HCT116 (cell line): ENCODE measurements around the gene SIRT6. TPM values are rescaled to one million over a fixed set of nuclear protein-coding genes. Genes with fewer than 3 reads are reported as not detected.

Experiments
- ATAC-seq: fragments of 200-7000 bp; cut with Tn5 transposase; 2 replicates; pipeline ENCODE4 v1.9.1; 2020; ENCODE audit warnings: mild to moderate bottlenecking, moderate library complexity
- BruUV-seq: library from RNA; stranded (reverse); fragments of 400-500 nt; replicated peaks from 2 replicates; lab custom pipeline; 2021; lab: Mats Ljungman, UMichigan
- CTCF ChIA-PET: fragments of 300-600 bp; sonication (Branson Sonifier 250); formaldehyde crosslinking; loops from one replicate; lab custom pipeline; 2021; ENCODE audit warnings: antibody characterized with exemption; lab: Charles Lee
- POLR2A ChIA-PET: fragments of 300-600, 350-600 bp; sonication (Branson Sonifier 250); formaldehyde crosslinking; loops from one replicate; lab custom pipeline; 2021; ENCODE audit warnings: antibody characterized with exemption; lab: Charles Lee
- RAD21 ChIA-PET, 2 experiments: fragments of 300-600 bp; sonication (Branson Sonifier 250); formaldehyde crosslinking; loops; one replicate each; lab custom pipeline; 2023; ENCODE audit warnings: low total read pairs in 2 of 2; ENCODE audit not compliant: uncharacterized antibody in 2 of 2, unreplicated experiment in 2 of 2, low non-redundant PET in 1 of 2; lab: Charles Lee
- DNase-seq: peaks from one replicate; pipeline ENCODE4 v3.0.0-alpha.2; 2010; ENCODE audit warnings: low read depth, low spot score
- H2AFZ ChIP-seq: fragments of 200-600 bp; shearing (Covaris generic), sonication (generic); 2 replicates; pipeline ENCODE4 v1.6.1; 2017; ENCODE audit warnings: low read depth, mixed run types, mixed read lengths, antibody characterized with exemption, low read length; ENCODE audit not compliant: poor library complexity, severe bottlenecking
- H3K27ac ChIP-seq: 2 replicates; pipeline ENCODE4 v1.5.1; 2012; ENCODE audit warnings: low read depth, low read length
- H3K27me3 ChIP-seq: fragments of 200-600 bp; sonication (generic); 2 replicates; pipeline ENCODE4 v1.6.1; 2016; ENCODE audit warnings: mixed run types, low read length, mixed read lengths; ENCODE audit not compliant: insufficient read depth
- H3K36me3 ChIP-seq, 2 experiments: fragments of 200-500 bp in 1 of 2; fragments of 200-600 bp in 1 of 2; sonication (Bioruptor generic) in 1 of 2; sonication (generic) in 1 of 2; 2 replicates each; pipeline versions ENCODE4 v1.5.1 to v1.6.1; 2014 to 2016; ENCODE audit warnings: low read length in 2 of 2, inconsistent platforms in 1 of 2, mixed read lengths in 1 of 2, mixed run types in 1 of 2; ENCODE audit not compliant: insufficient read depth in 2 of 2, control insufficient read depth in 1 of 2
- H3K4me1 ChIP-seq, 2 experiments: fragments of 200-600 bp in 1 of 2; sonication (generic) in 1 of 2; 2 replicates each; pipeline versions ENCODE4 v1.5.1 to v1.6.1; 2012 to 2017; ENCODE audit warnings: low read length in 2 of 2, inconsistent platforms in 1 of 2, mild to moderate bottlenecking in 1 of 2, mixed read lengths in 1 of 2, mixed run types in 1 of 2, moderate library complexity in 1 of 2; ENCODE audit not compliant: insufficient read depth in 2 of 2, control insufficient read depth in 1 of 2
- H3K4me2 ChIP-seq: fragments of 200-600 bp; sonication (generic); 2 replicates; pipeline ENCODE4 v1.6.1; 2017; ENCODE audit warnings: mixed run types, low read length, mixed read lengths
- H3K4me3 ChIP-seq, 2 experiments: fragments of 200-600 bp in 1 of 2; sonication (generic) in 1 of 2; replicated peaks in 1 of 2; 2 replicates each; pipeline ENCODE4 v1.5.1; 2011 to 2016; ENCODE audit warnings: low read length in 2 of 2, control low read depth in 1 of 2, low read depth in 1 of 2, mild to moderate bottlenecking in 1 of 2, mixed read lengths in 1 of 2, mixed run types in 1 of 2
- H3K79me2 ChIP-seq: fragments of 200-600 bp; sonication (generic); 2 replicates; pipeline ENCODE4 v1.6.1; 2017; ENCODE audit warnings: mild to moderate bottlenecking, mixed run types, low read length, moderate library complexity, mixed read lengths; ENCODE audit not compliant: insufficient read depth
- H3K9ac ChIP-seq: fragments of 200-600 bp; sonication (generic); 2 replicates; pipeline ENCODE4 v1.6.1; 2016; ENCODE audit warnings: low read length, mixed read lengths
- H3K9me2 ChIP-seq: fragments of 200-600 bp; sonication (generic), shearing (Covaris generic); 2 replicates; pipeline ENCODE4 v1.6.1; 2017; ENCODE audit warnings: mixed run types, mild to moderate bottlenecking, moderate library complexity; ENCODE audit not compliant: insufficient read depth
- H3K9me3 ChIP-seq, 2 experiments: fragments of 200-500 bp in 1 of 2; fragments of 200-600 bp in 1 of 2; sonication (Bioruptor generic) in 1 of 2; sonication (generic) in 1 of 2; 2 replicates each; pipeline ENCODE4 v1.6.1; 2014 to 2017; ENCODE audit warnings: low read length in 2 of 2, mixed read lengths in 2 of 2, inconsistent platforms in 1 of 2, low read depth in 1 of 2, mild to moderate bottlenecking in 1 of 2, mixed run types in 1 of 2, moderate library complexity in 1 of 2; ENCODE audit not compliant: control insufficient read depth in 1 of 2, insufficient read depth in 1 of 2
- H4K20me1 ChIP-seq: fragments of 200-600 bp; sonication (generic), shearing (Covaris generic); 2 replicates; pipeline ENCODE4 v1.6.1; 2017; ENCODE audit warnings: mixed run types, mild to moderate bottlenecking, moderate library complexity; ENCODE audit not compliant: insufficient read depth
- ATF3 ChIP-seq: IDR thresholded peaks from 2 replicates; pipeline ENCODE4 v1.6.1; 2012
- CBX3 ChIP-seq: IDR thresholded peaks from 2 replicates; pipeline ENCODE4 v1.6.1; 2012; ENCODE audit warnings: low read depth
- EGR1 ChIP-seq: IDR thresholded peaks from 2 replicates; pipeline ENCODE4 v1.6.1; 2012; ENCODE audit warnings: low read depth
- FOSL1 ChIP-seq: IDR thresholded peaks from 2 replicates; pipeline ENCODE4 v1.6.1; 2012; ENCODE audit warnings: low read depth
- JUND ChIP-seq: IDR thresholded peaks from 2 replicates; pipeline ENCODE4 v1.6.1; 2012
- POLR2AphosphoS5 ChIP-seq: IDR thresholded peaks from 2 replicates; pipeline ENCODE4 v1.6.1; 2011; ENCODE audit warnings: mild to moderate bottlenecking, low read depth, low read length, moderate library complexity
- RAD21 ChIP-seq: IDR thresholded peaks from 2 replicates; pipeline ENCODE4 v1.6.1; 2012; ENCODE audit warnings: low read depth, mild to moderate bottlenecking
- REST ChIP-seq: IDR thresholded peaks from 2 replicates; pipeline ENCODE4 v1.6.1; 2012; ENCODE audit warnings: low read depth
- SIN3A ChIP-seq: IDR thresholded peaks from 2 replicates; pipeline ENCODE4 v1.6.1; 2012; ENCODE audit warnings: low read depth
- TCF7L2 ChIP-seq: IDR thresholded peaks from 2 replicates; pipeline ENCODE4 v1.7.0; 2011; ENCODE audit warnings: borderline replicate concordance, inconsistent platforms; ENCODE audit not compliant: insufficient read depth, insufficient read length; ENCODE audit errors: extremely low read depth
- YY1 ChIP-seq: IDR thresholded peaks from 2 replicates; pipeline ENCODE4 v1.6.1; 2011; ENCODE audit warnings: low read length, low read depth, moderate library complexity, mild to moderate bottlenecking; ENCODE audit not compliant: insufficient replicate concordance; ENCODE audit errors: extremely low read depth
- ZBTB33 ChIP-seq: IDR thresholded peaks from 2 replicates; pipeline ENCODE4 v1.6.1; 2011; ENCODE audit warnings: mild to moderate bottlenecking, low read length, moderate library complexity; ENCODE audit not compliant: insufficient replicate concordance; ENCODE audit errors: extremely low read depth
- ZFX ChIP-seq: fragments of 450-650 bp; IDR thresholded peaks from 2 replicates; pipeline ENCODE4 v1.6.1; 2017
- ZNF274 ChIP-seq: fragments of 200-500 bp; sonication (Bioruptor generic); IDR thresholded peaks from 2 replicates; pipeline ENCODE4 v1.6.1; 2014; ENCODE audit warnings: mild to moderate bottlenecking, low read depth, low read length, inconsistent platforms
- intact Hi-C: fragments of 100-400 bp; cut with micrococcal nuclease; formaldehyde crosslinking; loops from 2 replicates; pipeline ENCODE4 v1.10.0; 2022
- total RNA-seq: library from RNA; stranded (reverse); gene quantifications from one replicate; pipeline ENCODE4 v1.2.1, GENCODE V29; 2021; ENCODE audit not compliant: unreplicated experiment
- TF ChIP-seq, protein P1 (sequence below): IDR thresholded peaks from 2 replicates; pipeline ENCODE4 v1.6.1; 2012

The SIRT6 gene
- total RNA-seq, 1 experiment from 2014 or later, result 36.3 TPM

DNA sequence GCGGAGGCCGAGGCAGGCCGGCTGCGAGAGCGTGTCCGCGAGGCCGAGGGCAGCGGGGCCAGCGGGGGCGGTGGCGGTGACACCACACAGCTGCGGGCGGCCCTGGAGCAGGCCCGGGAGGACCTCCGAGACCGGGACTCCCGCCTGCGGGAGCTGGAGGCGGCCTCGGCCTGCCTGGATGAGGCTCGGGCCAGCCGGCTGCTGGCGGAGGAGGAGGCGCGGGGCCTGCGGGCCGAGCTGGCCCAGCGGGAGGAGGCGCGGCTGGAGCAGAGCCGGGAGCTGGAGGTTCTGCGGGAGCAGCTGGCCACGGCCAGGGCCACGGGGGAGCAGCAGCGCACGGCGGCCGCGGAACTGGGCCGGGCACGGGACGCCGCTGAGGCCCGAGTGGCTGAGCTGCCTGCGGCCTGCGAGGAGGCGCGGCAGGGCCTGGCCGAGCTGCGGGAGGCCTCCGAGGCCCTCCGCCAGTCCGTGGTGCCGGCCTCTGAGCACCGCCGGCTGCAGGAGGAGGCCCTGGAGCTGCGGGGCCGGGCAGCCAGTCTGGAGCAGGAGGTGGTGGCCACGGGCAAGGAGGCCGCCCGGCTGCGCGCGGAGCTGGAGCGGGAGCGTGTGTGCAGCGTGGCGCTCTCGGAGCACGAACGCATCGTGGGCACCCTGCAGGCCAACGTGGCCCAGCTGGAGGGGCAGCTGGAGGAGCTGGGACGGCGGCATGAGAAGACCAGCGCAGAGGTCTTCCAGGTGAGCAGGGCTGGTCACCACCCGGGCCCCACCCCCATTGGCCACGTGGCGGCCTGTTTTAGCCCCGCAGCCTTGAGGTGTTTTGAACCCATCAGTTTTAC is 35.3 kb upstream of the SIRT6 start:
- no peak overlapping the region for H2AFZ ChIP-seq
- DNase-seq, result no peak
- ChIA-PET RAD21 (no interaction called here), POLR2A (no interaction called here), CTCF (no interaction called here)
- no peaks in the 10 kb centered on the region for H3K9me2 ChIP-seq
- ATAC-seq, result no peak
- peaks cover 11 to 23% of the 10 kb centered on the region in 2 experiments for H3K4me1 ChIP-seq
- H3K9ac ChIP-seq, result no peak overlapping the region
- no peak for TF ChIP-seq ZNF274
- TF ChIP-seq FOSL1, result no peak
- TF ChIP-seq, protein P1, sequence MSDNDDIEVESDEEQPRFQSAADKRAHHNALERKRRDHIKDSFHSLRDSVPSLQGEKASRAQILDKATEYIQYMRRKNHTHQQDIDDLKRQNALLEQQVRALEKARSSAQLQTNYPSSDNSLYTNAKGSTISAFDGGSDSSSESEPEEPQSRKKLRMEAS, result no peak
- no peak for TF ChIP-seq ZFX
- no peak for TF ChIP-seq CBX3
- no peak for TF ChIP-seq YY1
- TF ChIP-seq RAD21, result no peak
- no peak for TF ChIP-seq EGR1
- no peak for TF ChIP-seq ATF3
- TF ChIP-seq REST, result no peak
- TF ChIP-seq SIN3A, result no peak
- no peak for TF ChIP-seq TCF7L2
- no peak for TF ChIP-seq POLR2AphosphoS5
- no peak for TF ChIP-seq JUND
- no peak for TF ChIP-seq ZBTB33
- no TSS peak for BruUV-seq
- no peak overlapping the region for H3K27ac ChIP-seq
- H3K4me3 ChIP-seq, result no peak overlapping the region
- no peaks in the 10 kb centered on the region for H4K20me1 ChIP-seq
- no peaks in the 10 kb centered on the region for H3K36me3 ChIP-seq
- no peaks in the 10 kb centered on the region for H3K27me3 ChIP-seq
- intact Hi-C loops, result no loop called here
- H3K9me3 ChIP-seq, result no peaks in the 10 kb centered on the region; a peak in 1 of 4 replicates
- no peaks in the 10 kb centered on the region for H3K79me2 ChIP-seq
- H3K4me2 ChIP-seq, result no peak overlapping the region
